Endothelial cell of umbilical vein (primary cell): ENCODE data around the gene NTSR1. TPM values are rescaled to one million over a fixed set of nuclear protein-coding genes. Genes with fewer than 3 reads are reported as not detected.

Experiments
- BruUV-seq: library from RNA; stranded (reverse); fragments of 400-500 nt; replicated peaks from 2 replicates; lab custom pipeline; 2021; lab: Mats Ljungman, UMichigan
- CTCF ChIA-PET: fragments of 300-600, 350-600 bp; sonication (Branson Sonifier 250); formaldehyde crosslinking; loops from one replicate; lab custom pipeline; 2021; ENCODE audit warnings: antibody characterized with exemption, inconsistent platforms; lab: Charles Lee
- POLR2A ChIA-PET: fragments of 300-600, 350-600 bp; sonication (Branson Sonifier 250); formaldehyde crosslinking; loops from one replicate; lab custom pipeline; 2021; ENCODE audit warnings: antibody characterized with exemption, inconsistent platforms; lab: Charles Lee
- DNase-seq: peaks from one replicate; pipeline ENCODE4 v3.0.0-alpha.2; 2011; ENCODE audit warnings: low read depth, low spot score
- FAIRE-seq: peaks from 2 replicates; lab custom pipeline; 2011; peaks lifted over from hg19 to GRCh38; lab: Jason Lieb, UNC
- H2AFZ ChIP-seq: 2 replicates; pipeline ENCODE4 v1.6.0; 2012; ENCODE audit warnings: low read depth, low read length, control low read depth, inconsistent platforms
- H3K27ac ChIP-seq: 2 replicates; pipeline ENCODE4 v1.5.1; 2011; ENCODE audit warnings: low read depth, mild to moderate bottlenecking, control low read depth, low read length, moderate library complexity; ENCODE audit not compliant: insufficient read depth
- H3K27me3 ChIP-seq, 2 experiments: 2 replicates each; pipeline versions ENCODE4 v1.6.0 to v1.6.1; 2011; ENCODE audit warnings: low read length in 2 of 2, mixed read lengths in 1 of 2; ENCODE audit not compliant: control insufficient read depth in 2 of 2, insufficient read depth in 2 of 2
- H3K36me3 ChIP-seq, 2 experiments: 2 replicates in 1 of 2; 3 replicates in 1 of 2; pipeline ENCODE4 v1.5.1; 2011; ENCODE audit warnings: low read length in 2 of 2, mild to moderate bottlenecking in 1 of 2, moderate library complexity in 1 of 2; ENCODE audit not compliant: control insufficient read depth in 2 of 2, insufficient read depth in 2 of 2; ENCODE audit errors: extremely low read depth in 1 of 2
- H3K4me1 ChIP-seq: 3 replicates; pipeline ENCODE4 v1.5.1; 2011; ENCODE audit warnings: mild to moderate bottlenecking, low read length; ENCODE audit not compliant: control insufficient read depth, insufficient read depth; ENCODE audit errors: extremely low read depth
- H3K4me2 ChIP-seq: 2 replicates; pipeline ENCODE4 v1.6.1; 2011; ENCODE audit warnings: low read length, control low read depth, mixed read lengths; ENCODE audit not compliant: insufficient read depth
- H3K4me3 ChIP-seq, 3 experiments: fragments of 200-600 bp in 1 of 3; sonication (generic), shearing (Covaris generic) in 1 of 3; replicated peaks in 1 of 3; 2 replicates each; pipeline ENCODE4 v1.5.1; 2011 to 2016; ENCODE audit warnings: control low read depth in 3 of 3, low read length in 3 of 3, mild to moderate bottlenecking in 2 of 3, inconsistent platforms in 1 of 3, low read depth in 1 of 3, moderate library complexity in 1 of 3; ENCODE audit not compliant: insufficient read depth in 1 of 3
- H3K79me2 ChIP-seq: 2 replicates; pipeline ENCODE4 v1.6.0; 2012; ENCODE audit warnings: low read length, inconsistent platforms; ENCODE audit not compliant: control insufficient read depth, insufficient read depth
- H3K9ac ChIP-seq: replicated peaks from 2 replicates; pipeline ENCODE3; 2011; ENCODE audit warnings: low read length, control low read depth; ENCODE audit not compliant: insufficient read depth; ENCODE audit errors: extremely low read depth
- H3K9me1 ChIP-seq: replicated peaks from 3 replicates; pipeline ENCODE4 v1.6.0; 2011; ENCODE audit warnings: mild to moderate bottlenecking, low read length; ENCODE audit not compliant: control insufficient read depth, insufficient read depth; ENCODE audit errors: extremely low read depth
- H3K9me3 ChIP-seq: replicated peaks from 2 replicates; pipeline ENCODE4 v1.5.1; 2012; ENCODE audit warnings: low read length, inconsistent platforms; ENCODE audit not compliant: control insufficient read depth, insufficient read depth
- H4K20me1 ChIP-seq: replicated peaks from 2 replicates; pipeline ENCODE3; 2011; ENCODE audit warnings: mild to moderate bottlenecking, low read length; ENCODE audit not compliant: control insufficient read depth, insufficient read depth; ENCODE audit errors: extremely low read depth
- CTCF ChIP-seq, 2 donors: IDR thresholded peaks; 1 replicate in 1 of 2; 2 replicates in 1 of 2; pipeline ENCODE4 v1.5.1; 2011; ENCODE audit warnings: low read length in 2 of 2, mild to moderate bottlenecking in 2 of 2, moderate library complexity in 2 of 2, control low read depth in 1 of 2, inconsistent platforms in 1 of 2, low read depth in 1 of 2; ENCODE audit not compliant: insufficient read depth in 1 of 2; ENCODE audit errors: extremely low read depth in 1 of 2
- EZH2 ChIP-seq: IDR thresholded peaks from 2 replicates; pipeline ENCODE4 v1.6.1; 2012; ENCODE audit warnings: borderline replicate concordance, low read depth, mild to moderate bottlenecking, moderate library complexity, low read length, inconsistent platforms; ENCODE audit not compliant: severe bottlenecking
- FOS ChIP-seq: IDR thresholded peaks from 2 replicates; pipeline ENCODE4 v1.6.1; 2011; ENCODE audit warnings: mild to moderate bottlenecking, low read length, moderate library complexity, borderline replicate concordance; ENCODE audit not compliant: insufficient read depth
- GATA2 ChIP-seq: IDR thresholded peaks from 2 replicates; pipeline ENCODE4 v1.7.0; 2011; ENCODE audit warnings: low read depth, mild to moderate bottlenecking, moderate library complexity, mixed read lengths, low read length; ENCODE audit not compliant: insufficient read length, insufficient read depth
- JUN ChIP-seq: IDR thresholded peaks from 2 replicates; pipeline ENCODE4 v1.6.1; 2011; ENCODE audit warnings: borderline replicate concordance, low read depth; ENCODE audit not compliant: insufficient read length, insufficient read depth
- MAX ChIP-seq: IDR thresholded peaks from 2 replicates; pipeline ENCODE4 v1.6.1; 2011; ENCODE audit not compliant: insufficient read depth, insufficient read length
- MYC ChIP-seq: IDR thresholded peaks from one replicate; pipeline ENCODE4 v1.6.1; 2011; ENCODE audit warnings: mild to moderate bottlenecking, low read depth, low read length
- POLR2A ChIP-seq: IDR thresholded peaks from 2 replicates; pipeline ENCODE4 v1.6.1; 2012; ENCODE audit warnings: low read depth, mild to moderate bottlenecking, control low read depth, low read length
- POLR2AphosphoS5 ChIP-seq: IDR thresholded peaks from 2 replicates; pipeline ENCODE4 v1.6.1; 2012; ENCODE audit warnings: low read depth, mild to moderate bottlenecking, control low read depth, low read length, moderate library complexity; ENCODE audit not compliant: insufficient read depth
- dilution Hi-C: fragments of 300-500 bp; cut with MboI; formaldehyde crosslinking; loops from one replicate; pipeline ENCODE4 v1.15.0; 2019; ENCODE audit warnings: low sequenced_read_pairs; ENCODE audit not compliant: extremely low pct_ligation_motif_present
- intact Hi-C: fragments of 100-400 bp; cut with micrococcal nuclease; formaldehyde crosslinking; loops from one replicate; pipeline ENCODE4 v1.10.0; 2022
- polyA plus RNA-seq, 4 experiments: library from polyadenylated mRNA; depleted of rRNA in 3 of 4; stranded (reverse) in 3 of 4; unstranded in 1 of 4; fragments of >200 nt; gene quantifications; 2 replicates each; pipeline versions ENCODE4 v1.2.1 to v1.2.3, GENCODE V29; 2011 to 2012; ENCODE audit warnings: missing spikeins in 1 of 4
- total RNA-seq: library from RNA; stranded (reverse); gene quantifications from 2 replicates; pipeline ENCODE4 v1.2.3, GENCODE V29; 2021

NTSR1 gene
- total and polyA plus RNA-seq, 2 donors (not counting 3 experiments of a cell fraction or from before 2014, with no cell fraction given), result 0.14 to 2.1 TPM

DNA sequence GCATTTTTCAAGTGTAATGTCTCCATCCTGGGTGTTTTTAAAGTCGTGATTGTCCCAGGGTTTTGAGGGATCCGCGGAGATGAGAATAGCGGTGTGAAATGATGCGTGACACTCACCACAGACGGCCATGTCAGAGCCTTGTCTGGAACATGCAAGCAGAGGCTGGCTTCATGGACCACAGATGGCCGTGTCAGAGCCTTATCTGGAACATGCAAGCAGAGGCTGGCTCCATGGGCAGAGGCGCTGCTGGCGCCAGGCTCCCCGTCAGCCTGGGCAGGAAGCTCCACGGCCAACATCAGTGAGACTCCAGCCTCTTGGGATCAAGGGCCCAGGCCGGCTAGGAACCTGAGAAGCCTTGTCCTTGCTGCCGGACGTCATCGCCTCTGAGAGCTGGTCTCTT lies 80.0 kb downstream of the NTSR1 start:
- CTCF ChIA-PET, result interaction anchor here (0.7 to 6.4 kb wide), 9 partner anchors 15 to 289 kb away, joined by 3 to 98 read pairs (median 6); partner anchors contain the start of gene NTSR1
- POLR2A ChIA-PET, result no interaction called here

More for the DNA sequence above, 80.0 kb downstream of the NTSR1 start:
- no TSS peak for BruUV-seq
- no peaks in the 10 kb centered on the region for H3K9me1 ChIP-seq
- no peaks in the 10 kb centered on the region for H3K27me3 ChIP-seq
- intact Hi-C loops, result no loop called here
- no peaks in the 10 kb centered on the region for H4K20me1 ChIP-seq
- FAIRE-seq, result no peak
- H2AFZ ChIP-seq, result no peak overlapping the region
- dilution Hi-C loops, result no loop called here
- no peaks in the 10 kb centered on the region for H3K36me3 ChIP-seq
- no peak overlapping the region for H3K4me2 ChIP-seq
- no peaks in the 10 kb centered on the region for H3K9me3 ChIP-seq
- peaks cover 16% of the 10 kb centered on the region for H3K4me1 ChIP-seq
- no peak overlapping the region for H3K9ac ChIP-seq
- TF ChIP-seq FOS (no peak), MAX (no peak), CTCF (IDR thresholded peaks at IDR 0.05; ENCODE audit: extremely low read depth in 1 of 2, insufficient read depth in 1 of 2, low read depth in 1 of 2, low read length in 2 of 2) (no peak), POLR2A (no peak), GATA2 (no peak), POLR2AphosphoS5 (no peak), EZH2 (no peak), JUN (no peak), MYC (no peak)
- DNase-seq, result no peak
- no peaks in the 10 kb centered on the region for H3K79me2 ChIP-seq
- H3K4me3 ChIP-seq, result no peak overlapping the region
- no peak overlapping the region for H3K27ac ChIP-seq
